NCI-H510A treated with DMSO at 0.1 percent for 48 hours (cell line): ENCODE data around the gene OR56B1.
"Not testable (repeated sequence)": the region's sequence is repeated elsewhere in the genome, so short reads cannot be mapped to it uniquely, and the experiment has no call there.

ENCODE experiments used
- DNase-seq: peaks from one replicate; lab custom pipeline; 2025; lab: John Stamatoyannopoulos, UW

OR56B1 gene, protein sequence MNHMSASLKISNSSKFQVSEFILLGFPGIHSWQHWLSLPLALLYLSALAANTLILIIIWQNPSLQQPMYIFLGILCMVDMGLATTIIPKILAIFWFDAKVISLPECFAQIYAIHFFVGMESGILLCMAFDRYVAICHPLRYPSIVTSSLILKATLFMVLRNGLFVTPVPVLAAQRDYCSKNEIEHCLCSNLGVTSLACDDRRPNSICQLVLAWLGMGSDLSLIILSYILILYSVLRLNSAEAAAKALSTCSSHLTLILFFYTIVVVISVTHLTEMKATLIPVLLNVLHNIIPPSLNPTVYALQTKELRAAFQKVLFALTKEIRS

DNA sequence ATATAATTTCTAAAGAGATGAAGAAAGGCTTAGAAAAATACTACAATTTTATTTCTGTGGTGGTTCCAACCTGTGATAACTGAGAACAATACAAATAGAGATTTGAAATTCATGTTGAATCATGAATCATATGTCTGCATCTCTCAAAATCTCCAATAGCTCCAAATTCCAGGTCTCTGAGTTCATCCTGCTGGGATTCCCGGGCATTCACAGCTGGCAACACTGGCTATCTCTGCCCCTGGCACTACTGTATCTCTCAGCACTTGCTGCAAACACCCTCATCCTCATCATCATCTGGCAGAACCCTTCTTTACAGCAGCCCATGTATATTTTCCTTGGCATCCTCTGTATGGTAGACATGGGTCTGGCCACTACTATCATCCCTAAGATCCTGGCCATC is at the start of gene OR56B1:
TSS of gene OR56B1 (plus strand) at position 53 of the 400 bp plus-strand sequence. CDS start at position 122, 69 bp downstream.
- no peak for DNase-seq

DNA sequence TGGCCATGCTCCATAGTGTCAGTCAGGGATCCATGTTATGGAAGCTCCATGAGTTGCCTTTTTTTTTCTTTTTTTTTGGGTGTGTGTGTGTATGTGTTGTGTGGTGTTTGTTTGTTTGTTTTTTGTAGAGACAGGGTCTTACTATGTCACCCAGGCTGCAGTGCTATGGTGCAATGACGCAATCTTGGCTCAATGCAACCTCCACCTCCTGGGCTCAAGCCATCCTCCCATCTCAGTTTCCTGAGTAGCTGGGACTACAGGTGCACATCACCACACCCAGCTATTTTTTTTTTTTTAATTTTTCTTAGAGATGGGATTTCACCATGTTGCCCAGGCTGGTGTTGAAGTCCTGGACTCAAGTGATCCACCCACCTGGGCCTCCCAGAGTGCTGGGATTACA is 47.8 kb upstream of the OR56B1 start:
- DNase-seq: no peak

GRCh38 chr11:5689551-5689983 is 46.7 kb upstream of the OR56B1 start, which contains the start of gene TRIM22:
TRIM22 (plus strand) TSS chr11:5689790; CDS start chr11:5696233, 6,443 bp downstream.
- no peak for DNase-seq

DNA sequence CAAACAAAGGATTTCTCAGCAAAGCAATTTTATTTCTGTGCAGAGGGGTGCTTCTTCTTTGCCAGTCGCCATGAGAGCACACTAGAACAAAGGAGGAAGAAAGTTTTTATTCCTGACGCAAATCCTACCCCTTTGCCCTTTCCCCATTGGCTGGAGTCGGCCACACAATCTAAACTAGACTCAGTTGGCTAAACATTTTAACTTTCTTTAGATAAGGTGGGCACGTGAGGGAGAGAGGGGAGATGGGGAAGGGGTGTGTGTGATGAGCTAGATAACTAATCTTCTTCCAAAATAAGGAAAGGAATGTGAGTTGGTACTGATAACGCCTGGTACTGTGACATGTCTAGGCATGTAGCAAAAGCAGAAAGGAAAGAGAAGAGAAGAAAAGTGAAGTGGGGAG is 46.0 kb upstream of the OR56B1 start:
- no peak for DNase-seq

DNA sequence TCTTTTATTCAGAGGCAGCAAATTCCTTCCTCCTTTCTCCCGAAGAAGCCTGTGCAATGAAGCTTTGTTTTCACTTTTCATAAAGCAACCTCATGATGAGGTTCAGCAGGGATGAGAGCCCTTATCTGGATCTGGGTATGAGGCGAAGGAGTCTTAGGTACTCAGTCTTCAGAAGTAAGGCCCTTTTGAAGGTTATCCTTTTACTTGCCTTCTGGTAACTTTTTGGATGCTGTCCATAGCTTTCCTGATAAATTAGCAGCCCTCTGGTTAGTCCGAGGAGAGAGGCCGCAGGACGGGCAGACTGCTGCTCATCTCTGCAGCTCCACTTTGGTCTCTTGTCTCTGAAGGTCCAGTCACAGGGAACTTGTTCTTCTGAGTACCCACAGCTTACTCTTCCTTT is 45.5 kb upstream of the OR56B1 start:
- DNase-seq: no peak

DNA sequence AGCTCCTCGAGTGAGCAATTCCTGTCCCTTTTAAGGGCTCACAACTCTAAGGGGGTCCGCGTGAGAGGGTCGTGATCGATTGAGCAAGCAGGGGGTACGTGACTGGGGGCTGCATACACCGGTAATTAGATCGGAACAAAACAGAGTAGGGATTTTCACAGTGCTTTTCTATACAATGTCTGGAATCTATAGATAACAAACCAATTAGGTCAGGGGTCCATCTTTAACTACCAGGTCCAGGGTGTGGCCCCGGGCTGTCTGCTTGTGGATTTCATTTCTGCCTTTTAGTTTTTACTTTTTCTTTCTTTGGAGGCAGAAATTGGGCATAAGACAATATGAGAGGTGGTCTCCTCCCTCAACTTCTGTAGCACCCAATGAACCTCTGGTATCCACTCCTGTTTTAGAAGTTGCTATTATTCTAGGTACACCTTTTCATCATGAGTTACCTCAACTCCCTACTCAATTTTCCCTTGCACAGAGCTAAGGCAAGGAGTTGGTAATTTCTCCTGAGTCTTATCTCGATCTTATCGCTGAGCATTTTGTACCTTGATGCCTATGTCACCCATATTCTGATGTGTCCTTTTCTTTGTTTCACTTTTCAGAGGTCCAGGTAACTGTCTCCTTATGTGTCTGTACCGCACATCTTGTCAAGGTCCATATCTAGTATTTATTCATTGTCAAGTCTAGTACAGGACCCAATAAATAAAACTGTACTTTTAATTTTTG is 44.8 kb upstream of the OR56B1 start:
- DNase-seq: not testable (repeated sequence)

DNA sequence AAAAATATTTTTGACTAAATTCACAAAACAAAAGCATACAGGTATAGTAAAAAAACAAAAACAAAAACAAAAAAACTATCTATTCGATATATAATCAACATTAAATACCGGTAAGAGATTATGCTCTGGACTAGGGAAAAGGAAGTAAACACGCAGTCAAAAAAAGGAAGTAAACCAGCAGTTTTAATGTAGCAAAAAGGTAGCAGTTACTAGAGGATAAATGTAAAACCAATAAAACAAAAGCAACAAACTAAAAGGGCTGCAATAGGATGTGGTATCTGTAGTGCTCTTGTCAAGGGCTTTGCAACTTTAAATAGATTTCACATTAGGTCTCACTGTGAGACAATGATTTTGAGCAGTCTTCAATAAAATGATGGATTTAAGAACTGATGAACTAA is 44.3 kb upstream of the OR56B1 start:
- no peak for DNase-seq

DNA sequence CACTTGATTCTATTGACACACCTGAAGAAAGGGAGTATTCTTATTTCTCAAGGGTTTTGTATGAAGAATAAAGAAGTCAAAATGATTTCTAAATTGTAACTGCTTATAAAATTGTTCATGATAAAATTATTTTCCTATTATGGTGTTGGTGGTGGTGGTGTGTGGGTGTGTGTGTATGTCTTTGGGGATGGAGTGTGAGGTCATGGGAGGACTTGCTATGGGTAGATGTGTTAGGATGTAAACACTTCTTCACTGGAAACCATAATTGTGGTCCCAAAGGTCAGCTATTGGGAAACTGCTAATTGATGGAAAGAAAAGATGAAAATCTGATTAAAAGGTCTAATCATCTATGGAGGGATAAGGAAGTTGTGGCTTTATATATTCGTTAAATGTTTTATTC is 41.6 kb upstream of the OR56B1 start:
- DNase-seq: no peak

DNA sequence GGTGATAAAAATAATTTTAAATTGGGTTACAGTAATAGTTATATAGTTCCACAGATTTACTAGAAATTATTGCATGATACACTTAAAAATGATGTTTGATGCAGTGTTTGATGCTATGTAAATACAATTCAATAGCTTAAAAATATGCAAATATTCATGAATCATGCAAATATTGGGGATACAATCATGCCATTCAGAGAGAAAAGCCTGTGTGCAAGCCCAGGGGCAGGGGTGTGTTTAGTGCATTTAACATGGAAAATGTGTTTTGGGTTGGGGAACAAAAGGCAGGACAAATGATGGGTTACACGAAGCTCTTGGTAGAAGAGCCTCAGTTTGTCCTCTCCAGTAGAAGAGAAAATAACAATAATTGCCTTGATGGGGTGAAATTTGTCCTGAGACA is 40.7 kb upstream of the OR56B1 start:
- DNase-seq: no peak

DNA sequence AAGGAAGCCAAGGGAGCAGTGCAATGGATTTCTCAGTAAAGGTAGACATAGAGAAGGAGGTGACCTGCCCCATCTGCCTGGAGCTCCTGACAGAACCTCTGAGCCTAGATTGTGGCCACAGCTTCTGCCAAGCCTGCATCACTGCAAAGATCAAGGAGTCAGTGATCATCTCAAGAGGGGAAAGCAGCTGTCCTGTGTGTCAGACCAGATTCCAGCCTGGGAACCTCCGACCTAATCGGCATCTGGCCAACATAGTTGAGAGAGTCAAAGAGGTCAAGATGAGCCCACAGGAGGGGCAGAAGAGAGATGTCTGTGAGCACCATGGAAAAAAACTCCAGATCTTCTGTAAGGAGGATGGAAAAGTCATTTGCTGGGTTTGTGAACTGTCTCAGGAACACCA is 40.0 kb upstream of the OR56B1 start:
- no peak for DNase-seq

- DNase-seq: no peak
Measured at GRCh38 chr11:5698281-5698680, 38.0 kb upstream of the OR56B1 start.

GRCh38 chr11:5700421-5701054 is 35.7 kb upstream of the OR56B1 start:
- DNase-seq: no peak

GRCh38 chr11:5701055-5701577 is 35.1 kb upstream of the OR56B1 start:
- no peak for DNase-seq

DNA sequence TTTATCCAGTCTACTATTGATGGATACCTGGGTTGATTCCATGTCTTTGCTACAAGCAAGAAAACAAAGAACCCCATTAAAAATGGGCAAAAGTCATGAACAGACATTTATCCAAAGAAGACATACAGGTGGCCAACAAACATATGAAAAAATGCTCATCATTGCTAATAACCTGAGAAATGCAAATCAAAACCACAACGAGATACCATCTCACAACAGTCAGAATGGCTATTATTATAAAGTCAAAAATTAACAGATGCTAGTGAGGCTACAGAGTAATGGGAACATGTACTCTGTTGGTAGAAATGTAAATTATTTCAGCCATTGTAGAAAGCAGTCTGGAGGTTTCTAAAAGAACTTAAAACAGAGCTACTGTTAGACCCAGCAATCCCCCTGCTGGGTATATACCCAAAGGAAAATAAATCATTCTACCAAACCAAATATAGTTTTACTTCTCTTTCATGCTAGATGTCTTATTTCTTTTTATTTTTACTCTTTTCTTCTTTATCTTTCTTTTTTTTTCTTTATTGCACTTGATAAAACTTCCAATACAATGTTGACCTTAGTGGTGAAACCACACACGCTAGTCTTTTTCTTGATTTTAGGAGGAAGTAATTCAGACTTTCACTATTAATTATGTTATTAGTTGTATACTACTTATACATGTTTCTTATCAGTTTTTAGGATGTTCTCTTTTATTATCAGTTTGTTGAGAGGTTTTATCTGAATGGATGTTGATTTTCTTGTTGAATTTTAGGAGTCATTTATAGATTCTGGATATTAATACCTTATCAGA is 32.3 kb upstream of the OR56B1 start:
- DNase-seq: no peak

DNA sequence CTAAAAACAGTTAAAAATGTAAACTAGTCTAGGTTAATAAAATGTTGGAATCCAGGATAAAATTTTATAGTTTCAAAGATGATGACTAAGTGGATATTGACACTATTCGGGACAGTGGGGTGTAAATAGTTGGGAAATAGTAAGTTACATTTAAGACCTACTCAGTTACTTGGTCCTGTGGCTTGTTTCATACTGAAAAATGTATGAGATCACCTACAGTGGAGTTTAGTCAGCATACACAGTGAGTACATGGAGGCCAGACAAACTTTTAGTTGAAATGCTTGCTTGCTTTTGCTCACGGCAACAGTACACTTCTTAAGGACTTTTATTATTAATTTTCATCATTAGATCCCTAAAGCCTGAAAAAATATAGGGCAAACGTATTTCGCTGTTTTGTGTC is 30.6 kb upstream of the OR56B1 start:
- DNase-seq: no peak

DNA sequence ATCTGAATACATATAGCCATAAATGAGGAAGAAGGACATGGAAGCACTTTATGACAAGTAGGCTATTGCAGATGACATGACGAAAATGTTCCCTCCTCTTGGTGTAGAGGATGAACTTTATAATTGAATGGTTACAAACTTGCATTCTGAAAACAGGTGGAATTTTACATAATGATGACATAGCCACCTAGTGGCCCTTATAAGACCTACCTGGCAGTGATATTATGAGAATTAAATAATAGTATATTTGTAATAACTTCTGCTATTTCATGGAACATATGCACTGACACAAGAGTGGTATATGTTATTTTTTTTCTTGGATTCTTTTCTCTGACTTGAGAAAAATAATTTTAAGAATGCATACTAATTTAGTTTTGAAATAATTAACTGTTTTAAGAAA is 23.7 kb upstream of the OR56B1 start:
- DNase-seq: no peak

DNA sequence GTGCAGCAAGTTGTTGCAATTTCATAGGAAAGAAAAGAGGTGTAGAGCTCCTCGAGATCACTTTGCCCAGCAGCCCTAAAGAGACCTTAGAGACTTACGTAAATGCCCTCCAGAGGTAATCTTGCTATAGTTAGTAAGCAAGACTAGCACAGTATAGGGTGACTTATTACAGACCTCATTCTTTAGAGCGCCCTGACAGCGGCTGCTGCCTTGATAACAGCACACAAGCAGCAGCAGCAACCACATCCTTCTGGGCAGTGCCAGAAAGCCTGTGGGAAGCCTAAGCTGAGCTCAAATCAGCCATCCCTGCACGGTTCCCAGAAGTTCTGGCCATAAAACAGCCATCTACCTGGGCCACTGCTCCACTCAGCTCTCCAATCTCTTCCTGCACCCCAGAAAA is 22.6 kb upstream of the OR56B1 start:
- DNase-seq: no peak

- DNase-seq: not testable (repeated sequence)
Measured at GRCh38 chr11:5716518-5716917, 19.7 kb upstream of the OR56B1 start.

DNA sequence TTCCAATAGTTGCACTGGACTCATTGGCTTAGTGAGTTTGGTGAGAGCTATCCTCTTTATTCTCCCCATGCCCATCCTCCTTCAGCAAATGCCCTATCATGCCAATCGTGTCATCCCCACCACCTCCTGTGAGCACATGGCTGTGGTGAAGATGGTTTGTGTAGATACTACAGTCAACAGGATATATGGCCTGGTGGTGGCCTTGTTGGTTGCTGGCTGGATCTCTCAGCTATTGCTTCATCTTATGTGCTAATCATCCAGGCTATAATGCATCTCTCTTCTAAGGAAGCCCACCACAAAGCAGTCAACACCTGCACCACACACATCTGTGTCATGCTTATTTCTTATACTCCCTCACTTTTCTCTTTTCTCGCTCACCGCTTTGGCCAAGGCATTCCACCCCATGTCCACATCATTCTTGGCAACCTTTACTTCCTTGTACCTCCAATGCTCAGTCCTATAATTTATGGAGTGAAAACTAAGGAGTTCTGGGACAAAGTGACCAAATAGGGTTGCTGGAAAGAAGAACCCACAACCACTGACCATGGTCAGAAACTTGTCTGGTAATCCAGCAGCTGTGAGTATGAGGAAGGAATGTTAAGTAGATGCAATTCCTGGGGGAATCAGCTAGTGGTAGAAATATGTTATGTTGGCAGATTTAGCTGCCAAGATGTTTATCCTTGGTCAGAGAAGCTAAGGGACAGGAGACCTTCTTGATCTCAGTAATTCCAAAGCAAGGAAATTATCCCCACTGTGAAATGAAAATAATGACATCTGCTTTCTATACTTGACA is 16.3 kb upstream of the OR56B1 start:
- DNase-seq: no peak

DNA sequence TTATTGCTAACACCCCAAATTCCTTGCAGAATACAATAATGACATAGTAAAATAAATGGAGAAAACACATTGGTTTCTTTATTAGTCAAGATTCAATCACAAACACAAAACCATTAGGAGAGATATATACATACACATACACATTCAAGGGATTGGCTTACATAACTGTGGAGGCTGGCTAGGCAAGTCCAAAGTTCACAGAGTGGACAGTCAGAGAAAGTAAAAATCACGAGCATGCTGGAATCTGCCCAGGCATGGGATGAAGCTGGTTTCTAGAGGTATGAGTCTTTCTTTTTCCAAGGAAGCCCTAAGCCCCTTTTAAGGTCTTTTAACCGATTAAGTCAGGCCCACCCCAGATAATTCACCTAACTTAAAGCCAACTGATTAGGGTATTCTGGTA is 13.6 kb upstream of the OR56B1 start:
- no peak for DNase-seq

DNA sequence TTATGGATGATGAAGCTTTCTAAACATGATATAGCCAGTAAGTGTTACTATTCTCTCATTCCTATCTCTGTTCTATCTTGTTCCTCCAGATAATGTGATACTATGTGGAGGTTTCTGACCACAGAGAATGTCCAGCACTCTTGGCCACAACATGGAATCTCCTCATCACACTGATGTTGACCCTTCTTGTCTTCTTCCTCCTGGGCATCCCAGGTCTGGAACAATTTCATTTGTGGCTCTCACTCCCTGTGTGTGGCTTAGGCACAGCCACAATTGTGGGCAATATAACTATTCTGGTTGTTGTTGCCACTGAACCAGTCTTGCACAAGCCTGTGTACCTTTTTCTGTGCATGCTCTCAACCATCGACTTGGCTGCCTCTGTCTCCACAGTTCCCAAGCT is 9.9 kb upstream of the OR56B1 start:
- DNase-seq: no peak
